Testis (tissue), 2 donors: ENCODE measurements around the gene AOC3.

Experiments
- POLR2A ChIP-seq: fragments of 450-650 bp; IDR thresholded peaks from one replicate; pipeline ENCODE4 v1.6.1; 2017; ENCODE audit warnings: antibody characterized with exemption, mild to moderate bottlenecking, moderate library complexity
- TF ChIP-seq, protein P1 (sequence below), 3 experiments: fragments of 450-650 bp in 2 of 3; fragments of 200-600 bp in 1 of 3; sonication (generic) in 1 of 3; IDR thresholded peaks; one replicate each; pipeline ENCODE4 v1.5.1; 2016 to 2019; ENCODE audit warnings: antibody characterized with exemption in 3 of 3, mild to moderate bottlenecking in 2 of 3, moderate library complexity in 1 of 3

DNA sequence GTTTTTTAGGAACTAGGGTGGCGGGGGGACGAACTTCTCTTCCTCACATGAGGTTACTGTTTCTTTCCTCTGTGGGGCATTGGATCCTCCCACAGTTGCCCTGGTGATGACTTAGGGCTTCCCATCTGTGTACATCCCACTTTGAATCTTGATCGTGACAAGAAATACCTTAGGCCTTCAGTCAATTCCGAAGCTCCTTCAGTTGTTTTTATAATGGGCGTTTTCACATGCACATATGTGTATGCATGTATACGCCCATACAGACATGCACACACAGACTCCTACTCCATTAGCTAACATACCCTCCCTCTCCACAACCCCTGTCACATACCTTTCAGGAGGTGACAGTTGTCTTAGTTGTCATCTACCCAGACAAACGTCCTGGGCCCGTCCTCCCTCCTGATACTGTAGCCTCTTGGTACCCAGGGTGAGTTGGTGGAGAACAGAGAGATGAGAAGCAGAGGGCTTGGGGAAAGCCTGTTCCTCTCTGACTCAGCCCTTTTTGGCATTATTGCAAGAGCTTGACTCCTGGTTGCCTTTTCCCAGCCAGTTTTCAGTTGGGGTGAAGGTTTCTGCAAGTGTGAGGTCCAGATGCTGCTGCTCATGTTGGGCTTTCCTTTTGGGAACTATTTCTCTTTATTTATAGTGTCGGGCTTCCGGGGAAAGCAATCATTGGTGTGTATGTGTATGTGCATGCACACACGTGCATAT is 8.9 kb upstream of the AOC3 start:
- TF ChIP-seq, protein P1, sequence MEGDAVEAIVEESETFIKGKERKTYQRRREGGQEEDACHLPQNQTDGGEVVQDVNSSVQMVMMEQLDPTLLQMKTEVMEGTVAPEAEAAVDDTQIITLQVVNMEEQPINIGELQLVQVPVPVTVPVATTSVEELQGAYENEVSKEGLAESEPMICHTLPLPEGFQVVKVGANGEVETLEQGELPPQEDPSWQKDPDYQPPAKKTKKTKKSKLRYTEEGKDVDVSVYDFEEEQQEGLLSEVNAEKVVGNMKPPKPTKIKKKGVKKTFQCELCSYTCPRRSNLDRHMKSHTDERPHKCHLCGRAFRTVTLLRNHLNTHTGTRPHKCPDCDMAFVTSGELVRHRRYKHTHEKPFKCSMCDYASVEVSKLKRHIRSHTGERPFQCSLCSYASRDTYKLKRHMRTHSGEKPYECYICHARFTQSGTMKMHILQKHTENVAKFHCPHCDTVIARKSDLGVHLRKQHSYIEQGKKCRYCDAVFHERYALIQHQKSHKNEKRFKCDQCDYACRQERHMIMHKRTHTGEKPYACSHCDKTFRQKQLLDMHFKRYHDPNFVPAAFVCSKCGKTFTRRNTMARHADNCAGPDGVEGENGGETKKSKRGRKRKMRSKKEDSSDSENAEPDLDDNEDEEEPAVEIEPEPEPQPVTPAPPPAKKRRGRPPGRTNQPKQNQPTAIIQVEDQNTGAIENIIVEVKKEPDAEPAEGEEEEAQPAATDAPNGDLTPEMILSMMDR (IDR thresholded peaks at IDR 0.05): no peak
- no peak for TF ChIP-seq POLR2A
